Thyroid gland (tissue), 4 donors: ENCODE results near the gene CHPF. TPM values are rescaled to one million over a fixed set of nuclear protein-coding genes. Genes with fewer than 3 reads are reported as not detected.

Source experiments
- DNase-seq, 2 donors: peaks; one replicate each; pipeline ENCODE4 v3.0.0-alpha.2; 2019
- H3K27ac ChIP-seq, 3 donors: fragments of 200-600 bp; sonication (generic); 1 replicate in 2 of 3; 2 replicates in 1 of 3; pipeline ENCODE4 v1.5.1; 2016 to 2019; ENCODE audit warnings: mild to moderate bottlenecking in 1 of 3, moderate library complexity in 1 of 3
- H3K27me3 ChIP-seq: fragments of 200-600 bp; sonication (generic); one replicate; pipeline ENCODE4 v1.5.1; 2019
- H3K36me3 ChIP-seq, 2 donors: fragments of 200-600 bp; sonication (generic); one replicate each; pipeline ENCODE4 v1.5.1; 2016 to 2019
- H3K4me1 ChIP-seq, 2 donors: fragments of 200-600 bp; sonication (generic); one replicate each; pipeline ENCODE4 v1.5.1; 2017 to 2019
- H3K4me3 ChIP-seq, 3 donors: fragments of 200-600 bp; sonication (generic); replicated peaks in 1 of 3; 1 replicate in 2 of 3; 2 replicates in 1 of 3; pipeline ENCODE4 v1.5.1; 2016; ENCODE audit warnings: mild to moderate bottlenecking in 1 of 3
- H3K9me3 ChIP-seq: fragments of 200-600 bp; sonication (generic); one replicate; pipeline ENCODE4 v1.5.1; 2017
- POLR2A ChIP-seq, 2 donors: fragments of 450-650 bp; IDR thresholded peaks; one replicate each; pipeline ENCODE4 v1.6.1; 2017; ENCODE audit warnings: antibody characterized with exemption in 2 of 2, mild to moderate bottlenecking in 2 of 2, moderate library complexity in 1 of 2
- WGBS, 2 donors: methylation state at CpG; one replicate each; pipeline ENCODE4 v1.1.5; 2017; 5-methylcytosine and 5-hydroxymethylcytosine counted together
- intact Hi-C: fragments of 100-400 bp; cut with DNase I; formaldehyde crosslinking; loops from one replicate; pipeline ENCODE4 v1.15.1; 2023
- microRNA-seq: library from miRNA; unstranded; fragments of <30 nt; microRNA quantifications from one replicate; pipeline ENCODE4, GENCODE V29; 2016
- small RNA-seq: library from RNA; depleted of rRNA; stranded (forward); fragments of <200 nt; gene quantifications from one replicate; pipeline ENCODE3, GENCODE V24; 2016
- total RNA-seq, 4 donors: library from RNA; depleted of rRNA; stranded (reverse); fragments of >200 nt; gene quantifications; one replicate each; pipeline ENCODE4 v1.2.3, GENCODE V29; 2016
- TF ChIP-seq, protein P1 (sequence below), 6 experiments: fragments of 200-600 bp in 3 of 6; fragments of 450-650 bp in 3 of 6; sonication (generic) in 3 of 6; IDR thresholded peaks; one replicate each; pipeline ENCODE4 v1.5.1; 2016 to 2019; ENCODE audit warnings: antibody characterized with exemption in 6 of 6, mild to moderate bottlenecking in 2 of 6, inconsistent platforms in 1 of 6, moderate library complexity in 1 of 6

Gene CHPF
- total RNA-seq, 4 donors from 2014 or later: 57.2 to 194 (median 141) TPM

DNA sequence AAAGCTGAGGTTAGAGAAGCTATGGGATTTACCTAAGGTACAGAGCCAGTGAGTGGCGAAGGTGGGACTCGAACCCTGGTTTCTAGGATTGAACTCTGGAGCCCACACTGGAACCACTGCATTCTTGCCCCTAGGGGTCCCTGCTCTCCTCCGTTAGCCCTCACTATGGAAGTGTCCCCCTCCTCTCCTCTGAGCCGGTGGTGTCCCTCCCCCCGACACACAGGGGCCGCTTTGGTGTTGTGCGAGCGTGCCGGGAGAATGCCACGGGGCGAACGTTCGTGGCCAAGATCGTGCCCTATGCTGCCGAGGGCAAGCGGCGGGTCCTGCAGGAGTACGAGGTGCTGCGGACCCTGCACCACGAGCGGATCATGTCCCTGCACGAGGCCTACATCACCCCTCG lies 53.4 kb downstream of the CHPF start:
- Histone ChIP-seq H3K4me3 (no peak overlapping the region), H3K4me1 (no peaks in the 10 kb centered on the region), H3K27ac (no peak overlapping the region), H3K9me3 (no peaks in the 10 kb centered on the region), H3K36me3 (no peaks in the 10 kb centered on the region), H3K27me3 (peaks cover 5% of the 10 kb centered on the region)
- intact Hi-C loops: loop anchor here (5.0 kb wide), 1 partner anchor 37 kb away; no protein-coding TSS in a partner anchor
- WGBS, 2 donors: 86 to 91% methylated on average over 17 to 23 of the region's 23 CpGs
- DNase-seq: no peak
- TF ChIP-seq, protein P1, sequence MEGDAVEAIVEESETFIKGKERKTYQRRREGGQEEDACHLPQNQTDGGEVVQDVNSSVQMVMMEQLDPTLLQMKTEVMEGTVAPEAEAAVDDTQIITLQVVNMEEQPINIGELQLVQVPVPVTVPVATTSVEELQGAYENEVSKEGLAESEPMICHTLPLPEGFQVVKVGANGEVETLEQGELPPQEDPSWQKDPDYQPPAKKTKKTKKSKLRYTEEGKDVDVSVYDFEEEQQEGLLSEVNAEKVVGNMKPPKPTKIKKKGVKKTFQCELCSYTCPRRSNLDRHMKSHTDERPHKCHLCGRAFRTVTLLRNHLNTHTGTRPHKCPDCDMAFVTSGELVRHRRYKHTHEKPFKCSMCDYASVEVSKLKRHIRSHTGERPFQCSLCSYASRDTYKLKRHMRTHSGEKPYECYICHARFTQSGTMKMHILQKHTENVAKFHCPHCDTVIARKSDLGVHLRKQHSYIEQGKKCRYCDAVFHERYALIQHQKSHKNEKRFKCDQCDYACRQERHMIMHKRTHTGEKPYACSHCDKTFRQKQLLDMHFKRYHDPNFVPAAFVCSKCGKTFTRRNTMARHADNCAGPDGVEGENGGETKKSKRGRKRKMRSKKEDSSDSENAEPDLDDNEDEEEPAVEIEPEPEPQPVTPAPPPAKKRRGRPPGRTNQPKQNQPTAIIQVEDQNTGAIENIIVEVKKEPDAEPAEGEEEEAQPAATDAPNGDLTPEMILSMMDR (IDR thresholded peaks at IDR 0.05): no peak
- TF ChIP-seq POLR2A (IDR thresholded peaks at IDR 0.05): no peak

DNA sequence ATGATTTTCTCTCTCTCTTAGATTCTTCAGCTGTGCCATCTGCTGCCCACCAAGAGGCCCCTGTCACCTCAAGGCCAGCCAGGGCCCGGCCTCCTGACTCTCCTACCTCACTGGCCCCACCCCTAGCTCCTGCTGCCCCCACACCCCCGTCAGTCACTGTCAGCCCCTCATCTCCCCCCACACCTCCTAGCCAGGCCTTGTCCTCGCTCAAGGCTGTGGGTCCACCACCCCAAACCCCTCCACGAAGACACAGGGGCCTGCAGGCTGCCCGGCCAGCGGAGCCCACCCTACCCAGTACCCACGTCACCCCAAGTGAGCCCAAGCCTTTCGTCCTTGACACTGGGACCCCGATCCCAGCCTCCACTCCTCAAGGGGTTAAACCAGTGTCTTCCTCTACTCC lies 54.3 kb downstream of the CHPF start:
- TF ChIP-seq POLR2A (IDR thresholded peaks at IDR 0.05): no peak
- TF ChIP-seq, protein P1 (IDR thresholded peaks at IDR 0.05): no peak
- Histone ChIP-seq H3K9me3 (no peaks in the 10 kb centered on the region), H3K27ac (no peak overlapping the region), H3K4me1 (peaks cover 6 to 7% of the 10 kb centered on the region in 2 donors), H3K36me3 (no peaks in the 10 kb centered on the region), H3K4me3 (no peak overlapping the region), H3K27me3 (peaks cover 14% of the 10 kb centered on the region)
- DNase-seq: no peak
- 83% methylated on average over 8 to 9 of the region's 9 CpGs for WGBS, 2 donors
- intact Hi-C loops: no loop called here

Small RNA genes lying within 50 kb of the gene (microRNA-seq; reads per million reads assigned to microRNA genes)
- not detected for gene MIR3132

Small RNA genes lying within 50 kb of the gene (small RNA-seq; reads per million reads assigned to genes)
- not detected for gene MIR3132
- not detected for gene RN7SKP213

Other genes starting within 250 kb of the CHPF start
- 1 to 10 TPM in 3 of 4 donors, not detected in 1; 1.9 to 4.6 (median 4.4) TPM for gene PTPRN, start 234.4 kb downstream of the CHPF start, total RNA-seq
- not detected for gene RESP18, start 211.1 kb downstream of the CHPF start, total RNA-seq
- 10 to 100 TPM; 35.9 to 49.5 (median 41.6) TPM for gene DNPEP, start 155.9 kb downstream of the CHPF start, total RNA-seq
- 10 to 100 TPM; 26.7 to 54.4 (median 28.7) TPM for gene DES, start 125.4 kb downstream of the CHPF start, total RNA-seq
- 1 to 10 TPM; 1.9 to 3.5 (median 3.3) TPM for gene SPEG, start 109.0 kb downstream of the CHPF start, total RNA-seq
- 10 to 100 TPM; 26.5 to 50.6 (median 42.6) TPM for gene GMPPA, start 44.9 kb downstream of the CHPF start, total RNA-seq
- not detected for gene ASIC4, start 29.3 kb downstream of the CHPF start, total RNA-seq
- 10 to 100 TPM in 1 of 4 donors, 1 to 10 TPM in 3; 4.6 to 10.9 (median 5.4) TPM for gene TMEM198, start 219 bp upstream of the CHPF start, total RNA-seq
- 100 to 1,000 TPM; 142 to 200 (median 170) TPM for gene OBSL1, start 27.7 kb upstream of the CHPF start, total RNA-seq
- 1 to 10 TPM in 1 of 4 donors, under 1 TPM in 2, not detected in 1; 0.50 to 1.1 (median 0.81) TPM for gene INHA, start 28.5 kb upstream of the CHPF start, total RNA-seq
- gene STK11IP, start 54.0 kb upstream of the CHPF start, total RNA-seq: 10 to 100 TPM; 14.6 to 25.0 (median 19.7) TPM
- gene SLC4A3, start 83.8 kb upstream of the CHPF start, total RNA-seq: 1 to 10 TPM; 1.2 to 3.2 (median 2.8) TPM